ENCODE data around the gene SH2D4B.

SH2D4B gene

DNA sequence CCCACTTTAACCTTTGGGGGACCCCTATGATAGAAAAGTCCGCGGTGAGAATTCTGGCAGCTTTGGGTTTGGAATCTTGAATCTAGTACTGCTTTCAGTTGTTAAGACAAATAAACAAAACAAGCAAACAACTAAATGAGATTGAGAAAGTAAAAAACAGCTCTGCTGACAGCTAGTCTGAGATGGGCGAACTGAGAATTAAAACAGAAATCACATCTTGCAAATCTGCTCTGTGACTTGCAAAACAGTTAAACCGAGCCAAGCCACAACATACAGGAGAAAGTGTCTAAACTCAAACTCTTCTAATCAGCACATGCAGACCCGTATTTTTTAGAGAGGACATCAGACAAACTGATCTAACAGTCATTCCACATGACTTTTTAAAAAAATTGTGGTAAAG, 110.4 kb downstream of the SH2D4B start:
- DNase-seq = no peak

DNA sequence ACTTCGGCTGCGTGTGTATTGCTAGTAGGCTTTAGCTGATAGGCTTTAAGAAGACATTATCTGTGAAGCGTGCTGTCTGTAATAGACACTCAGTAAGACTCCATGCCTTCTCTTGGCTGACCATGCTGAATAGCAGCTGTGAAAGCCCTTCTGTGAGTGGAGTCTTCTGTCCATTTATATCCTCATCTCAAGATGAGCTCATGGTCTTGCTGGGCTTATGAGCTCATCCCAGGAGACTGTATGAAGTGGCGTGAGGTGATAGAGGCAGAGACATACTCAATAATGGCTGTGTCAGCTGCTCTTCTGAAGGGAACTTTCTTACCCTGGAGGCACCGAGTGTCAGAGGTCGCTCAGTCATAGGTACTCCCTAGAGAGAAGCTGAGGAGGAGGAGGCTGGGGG, 111.5 kb downstream of the SH2D4B start:
- DNase-seq = no peak

DNA sequence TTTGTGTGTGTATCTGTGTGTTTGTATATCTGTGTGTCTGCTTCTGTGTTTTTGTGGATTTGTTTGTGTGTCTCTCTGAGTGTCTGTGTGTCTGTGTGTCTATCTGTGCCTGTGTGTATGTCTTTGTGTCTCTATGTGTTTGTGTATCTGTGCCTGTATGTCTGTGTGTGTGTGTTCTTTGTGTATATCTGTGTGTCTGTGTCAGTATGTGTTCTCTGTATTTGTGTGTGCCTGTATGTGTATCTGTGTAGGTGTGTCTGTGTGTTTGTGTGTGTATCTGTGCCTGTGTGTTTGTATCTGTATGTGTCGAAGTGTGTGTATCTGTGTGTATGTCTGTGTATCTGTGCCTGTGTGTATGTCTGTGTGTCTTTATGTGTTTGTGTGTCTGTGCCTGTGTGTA, 118.2 kb downstream of the SH2D4B start:
- DNase-seq = no peak

DNA sequence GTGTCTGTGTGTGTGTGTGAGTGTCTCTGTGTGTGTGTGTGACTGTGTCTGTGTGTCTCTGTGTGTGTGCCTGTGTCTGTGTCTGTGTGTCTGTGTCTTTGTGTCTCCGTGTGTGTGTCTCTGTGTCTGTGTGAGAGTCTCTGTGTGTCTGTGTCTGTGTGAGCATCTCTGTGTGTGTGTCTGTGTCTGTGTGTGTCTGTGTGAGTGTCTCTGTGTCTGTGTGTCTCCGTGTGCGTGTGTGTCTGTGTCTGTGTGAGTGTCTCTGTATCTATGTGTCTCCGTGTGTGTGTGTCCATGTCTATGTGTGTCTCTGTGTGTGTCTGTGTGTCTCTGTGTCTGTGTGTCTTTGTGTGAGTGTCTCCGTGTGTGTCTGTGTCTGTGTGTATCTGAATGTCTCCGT, 120.4 kb downstream of the SH2D4B start:
- DNase-seq = no peak

DNA sequence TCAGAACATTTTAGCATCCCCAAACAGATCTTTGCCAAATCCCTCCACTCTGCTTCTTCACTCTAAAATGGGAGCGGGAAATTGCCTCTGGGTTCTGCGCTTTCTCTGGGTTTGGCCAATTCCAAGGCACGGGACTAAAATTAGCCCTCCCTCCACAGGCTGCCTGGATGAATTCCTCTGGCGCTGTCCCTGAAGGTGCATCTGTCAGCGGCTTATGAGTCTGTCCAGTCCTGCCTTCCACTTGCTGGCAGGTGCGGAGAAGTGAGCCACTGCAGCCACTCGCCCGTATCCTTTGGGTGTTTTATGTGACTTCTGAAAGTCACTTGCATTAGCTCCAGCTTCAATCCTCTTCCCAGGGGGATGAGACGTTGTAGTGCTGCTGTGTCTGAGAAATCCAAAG, 121.6 kb downstream of the SH2D4B start:
- no peak for DNase-seq

DNA sequence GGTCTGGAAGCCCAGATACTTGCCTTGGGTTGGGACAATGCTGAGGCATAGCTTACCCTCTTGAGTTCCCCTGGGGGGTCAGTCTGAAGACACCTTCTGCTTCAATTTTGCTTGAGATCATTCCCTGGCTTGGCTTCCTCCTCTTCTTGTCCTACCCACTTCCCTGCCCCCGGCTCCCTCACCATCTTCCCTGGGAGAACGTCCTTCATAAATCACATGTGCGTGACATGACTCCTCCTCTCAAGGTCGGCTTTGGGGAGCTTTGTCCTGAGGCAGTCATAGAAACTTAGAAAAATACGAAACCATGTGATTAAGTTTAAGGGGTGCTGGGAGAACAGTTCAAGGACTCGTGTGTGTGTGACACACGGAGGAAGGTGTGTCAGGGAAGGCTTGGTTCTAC, 122.6 kb downstream of the SH2D4B start:
- no peak for DNase-seq

DNA sequence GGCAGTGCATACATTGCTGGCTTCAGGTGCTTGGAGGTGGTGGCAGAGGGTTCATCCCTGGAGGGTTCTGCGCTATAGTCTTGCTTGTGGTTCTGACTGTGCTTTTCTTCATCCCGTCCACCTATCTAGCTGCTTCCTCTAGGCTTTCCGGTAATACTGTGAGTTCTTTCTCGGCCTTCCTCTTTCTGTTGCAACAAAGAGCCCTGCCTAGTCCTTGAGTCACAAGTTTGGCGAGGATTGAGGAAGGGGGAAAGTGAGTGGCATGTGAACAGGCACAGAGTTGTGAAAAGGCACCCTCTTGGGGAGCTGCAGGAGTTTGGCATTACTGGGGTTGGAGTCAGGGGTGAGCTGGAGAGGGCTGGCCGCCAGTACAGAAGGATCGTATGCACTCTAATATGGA, 123.0 kb downstream of the SH2D4B start:
- DNase-seq = no peak

DNA sequence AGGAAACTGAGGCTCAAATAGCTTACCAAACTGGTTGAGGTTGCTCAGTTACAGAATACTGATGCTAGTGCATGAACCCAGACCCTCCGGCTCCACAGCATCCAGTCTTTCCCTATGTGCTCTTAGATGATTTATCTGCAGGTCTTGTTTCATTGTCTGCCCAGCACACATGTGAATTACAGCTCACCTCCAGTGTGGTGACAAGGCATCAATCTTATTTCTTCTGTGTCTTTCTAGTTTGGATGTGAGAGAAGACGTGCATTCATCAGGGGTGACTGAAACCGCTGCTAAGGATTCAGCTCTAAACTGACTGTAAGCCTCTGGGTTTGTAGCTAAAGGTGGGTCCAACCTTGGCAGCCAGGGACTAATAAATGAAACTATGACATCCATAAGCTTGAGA, 123.8 kb downstream of the SH2D4B start:
- no peak for DNase-seq

DNA sequence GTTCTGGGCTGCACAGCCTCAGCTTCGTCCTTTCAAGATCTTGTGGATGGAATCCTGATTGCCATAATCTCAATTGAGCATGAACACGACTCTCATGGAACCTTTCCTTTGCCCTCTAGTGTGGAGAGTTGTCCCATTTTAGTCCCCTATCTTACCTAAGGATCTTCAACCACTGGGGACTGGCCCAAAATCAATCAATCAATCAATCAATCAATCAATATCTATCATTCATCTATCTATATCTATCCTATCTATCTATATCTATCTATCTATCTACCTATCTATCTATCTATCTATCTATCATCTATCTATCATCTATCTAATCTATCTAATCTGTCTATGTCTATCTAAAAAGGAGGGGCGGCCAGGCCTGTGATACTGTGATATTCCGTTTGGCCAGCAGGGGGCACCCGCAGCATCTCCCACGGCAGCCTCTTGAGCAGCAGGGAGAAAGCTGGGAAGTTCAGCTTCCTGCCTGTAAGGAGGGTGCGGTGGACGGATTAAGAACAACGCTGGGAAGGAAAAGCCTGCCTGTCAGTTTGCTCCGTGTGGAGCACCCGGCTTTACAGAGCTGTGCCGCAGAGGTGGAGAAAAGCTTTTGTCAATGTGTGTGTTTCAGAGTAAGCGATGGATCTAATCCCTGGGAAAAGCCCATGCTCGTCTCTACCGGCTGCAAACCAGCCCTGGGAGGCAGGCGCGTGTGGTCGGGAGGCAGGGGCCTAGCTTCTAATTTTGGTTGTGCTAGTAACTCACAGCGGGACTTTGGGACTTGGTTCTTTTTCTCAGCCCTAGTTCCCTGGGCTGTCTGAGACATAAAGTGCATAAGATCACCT, 124.9 kb downstream of the SH2D4B start:
- DNase-seq = peak; percentile 71

DNA sequence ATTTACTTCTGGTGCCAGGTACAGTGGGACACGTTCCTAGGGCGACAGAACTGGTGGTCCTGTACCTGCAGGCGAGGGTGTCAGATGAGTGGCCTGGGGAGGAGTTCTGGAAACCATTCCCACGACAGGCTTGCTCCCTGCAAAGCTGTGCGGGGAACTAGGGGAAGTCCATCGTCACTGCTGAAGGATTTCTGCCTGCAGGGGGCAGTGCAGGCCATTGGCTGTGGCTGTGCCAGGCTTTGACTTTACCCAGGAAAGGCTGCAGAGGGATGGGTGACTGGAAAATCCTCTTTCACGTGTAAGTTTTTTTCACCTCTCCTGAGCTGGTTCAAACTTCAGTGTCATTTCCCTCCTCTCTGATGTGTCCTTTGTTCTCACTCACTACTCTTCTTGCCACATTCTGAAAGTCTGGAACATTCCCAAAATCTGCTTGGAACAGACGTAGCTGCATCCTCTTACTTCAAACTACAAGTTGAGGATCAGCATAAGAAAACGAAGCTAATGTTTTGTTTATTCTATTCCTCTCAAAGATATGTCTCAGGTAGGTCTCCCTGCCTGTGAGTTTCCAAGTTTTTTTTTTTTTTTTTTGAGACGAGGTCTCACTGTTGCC, 126.5 kb downstream of the SH2D4B start:
- DNase-seq = peak; percentile 42

DNA sequence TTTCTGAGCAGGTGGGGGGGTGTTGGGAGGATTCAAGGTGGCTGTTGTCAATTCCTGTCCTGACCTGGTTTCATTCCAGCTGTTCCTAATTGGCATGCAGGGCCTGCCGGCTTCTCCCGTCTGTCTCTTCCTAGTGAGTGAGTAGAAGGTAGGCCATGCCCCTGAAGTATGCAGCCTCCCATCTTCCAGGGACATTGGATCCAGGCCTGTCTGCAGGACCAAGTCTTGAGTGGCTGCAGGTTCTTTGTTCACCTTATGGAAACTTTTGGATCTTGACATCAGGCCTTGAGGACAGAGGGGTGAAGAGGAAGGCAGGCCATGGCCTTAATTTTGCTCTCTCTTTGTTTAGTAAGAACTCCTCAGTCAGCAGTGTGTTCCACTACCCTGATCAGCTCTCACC, 131.8 kb downstream of the SH2D4B start:
- no peak for DNase-seq

DNA sequence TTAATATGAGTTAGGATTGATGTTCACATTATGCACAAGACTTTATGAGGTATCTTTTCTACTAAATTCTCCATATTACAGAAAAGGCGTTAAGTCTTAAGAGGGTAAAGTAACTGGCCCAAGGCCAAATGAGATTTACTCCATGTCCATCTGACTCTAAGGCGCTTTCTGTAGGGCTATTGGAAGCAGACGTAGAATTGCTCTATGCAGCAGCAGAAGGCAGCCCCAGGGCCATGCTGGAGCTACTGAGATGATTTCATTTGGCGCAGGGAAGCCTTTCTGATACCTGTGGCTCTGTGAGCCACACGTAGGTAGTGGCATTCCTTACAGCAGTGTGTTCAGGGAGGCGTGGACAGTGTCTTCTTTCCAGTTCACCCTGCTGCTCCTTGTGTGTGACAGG, 133.1 kb downstream of the SH2D4B start:
- no peak for DNase-seq

DNA sequence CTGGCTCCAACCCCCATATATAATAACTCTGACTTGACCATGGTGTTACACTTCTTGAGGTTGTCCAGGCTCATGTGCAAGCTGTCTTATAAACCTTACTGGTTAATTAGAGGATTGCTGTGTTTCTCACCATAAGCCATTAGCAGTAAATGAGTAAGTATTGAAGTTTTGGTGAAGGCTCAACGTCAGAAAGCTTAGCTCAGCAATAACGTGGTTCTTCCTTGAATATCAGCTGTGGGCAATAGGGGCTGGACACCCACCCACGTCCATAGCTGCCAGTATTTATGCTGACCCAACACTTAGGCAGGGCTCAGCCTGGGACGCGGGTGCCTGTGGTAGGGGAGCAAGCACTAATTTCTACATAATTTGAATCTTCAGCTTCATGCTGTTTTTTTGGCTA, 134.1 kb downstream of the SH2D4B start:
- no peak for DNase-seq

DNA sequence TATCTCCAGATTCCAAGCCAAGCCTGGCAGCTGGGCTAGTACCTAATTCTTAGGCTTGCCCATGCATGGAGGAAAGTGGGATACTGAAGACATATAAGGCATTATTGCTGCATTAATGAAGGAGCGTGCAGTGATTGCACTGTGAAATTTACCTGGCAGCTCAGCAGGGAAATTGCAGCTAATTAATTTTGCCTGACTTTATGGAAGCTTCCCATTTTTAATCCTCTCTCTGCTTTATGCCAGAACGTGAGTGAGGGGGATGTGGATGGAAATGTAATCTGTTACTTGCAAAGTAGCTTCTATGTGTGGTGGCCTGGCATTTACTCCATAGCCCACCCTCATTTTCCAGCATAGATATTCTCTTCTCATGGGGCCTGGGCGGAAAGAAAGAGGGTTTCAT, 134.9 kb downstream of the SH2D4B start:
- DNase-seq = no peak

DNA sequence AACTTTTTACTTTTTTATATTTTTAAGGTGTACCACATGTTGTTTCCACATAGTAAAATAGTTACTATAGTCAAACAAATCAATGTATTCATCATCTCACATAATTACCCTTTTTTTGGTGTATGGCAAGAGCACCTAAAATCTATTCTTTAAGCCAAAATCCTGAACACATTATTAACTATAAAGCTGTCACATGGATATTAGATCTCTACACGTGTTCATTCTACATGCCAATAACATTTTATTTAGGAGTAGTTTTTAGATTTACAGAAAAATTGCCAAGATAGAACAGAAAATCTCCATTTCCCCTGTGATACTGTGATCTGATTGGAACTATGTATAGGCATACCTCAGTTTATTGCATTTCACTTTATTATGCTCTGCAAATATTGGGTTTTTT, 137.1 kb downstream of the SH2D4B start:
- DNase-seq = no peak

DNA sequence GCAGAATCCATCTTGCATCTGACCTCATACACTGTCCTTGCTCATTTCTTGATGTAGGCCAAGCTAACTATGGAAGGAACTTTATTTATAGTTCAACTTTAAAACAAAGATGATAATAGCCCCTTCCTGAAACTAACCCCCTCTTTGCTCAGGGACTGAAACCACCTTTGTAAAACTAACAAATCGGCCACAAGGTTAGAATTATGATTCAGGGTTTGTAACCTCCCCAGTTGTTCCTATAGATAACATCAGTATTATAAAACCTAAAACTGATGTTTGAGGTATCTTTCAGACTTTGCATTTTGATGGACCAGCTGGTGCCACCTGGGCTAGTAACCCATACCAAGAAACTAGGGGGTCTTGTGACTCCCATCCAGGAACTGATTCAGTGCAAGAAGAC, 143.4 kb downstream of the SH2D4B start:
- DNase-seq = no peak

DNA sequence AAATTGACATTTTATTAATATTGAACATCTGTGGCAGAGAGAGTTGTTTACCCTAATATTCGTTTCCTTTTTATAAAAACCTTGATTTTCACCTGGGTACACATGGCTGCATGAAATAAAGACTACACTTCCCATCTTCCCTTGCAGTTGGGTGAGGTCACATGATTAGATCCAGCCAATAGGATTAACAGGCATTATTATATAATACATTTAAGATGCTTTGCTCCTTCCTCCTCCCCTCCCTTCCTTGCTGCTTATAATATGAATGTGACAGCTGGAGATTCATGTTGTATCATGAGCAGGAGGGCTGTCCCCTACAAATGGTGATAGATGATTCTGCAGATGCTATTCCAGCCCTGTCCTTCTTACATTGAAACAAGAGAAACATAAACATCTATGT, 146.6 kb downstream of the SH2D4B start:
- no peak for DNase-seq

DNA sequence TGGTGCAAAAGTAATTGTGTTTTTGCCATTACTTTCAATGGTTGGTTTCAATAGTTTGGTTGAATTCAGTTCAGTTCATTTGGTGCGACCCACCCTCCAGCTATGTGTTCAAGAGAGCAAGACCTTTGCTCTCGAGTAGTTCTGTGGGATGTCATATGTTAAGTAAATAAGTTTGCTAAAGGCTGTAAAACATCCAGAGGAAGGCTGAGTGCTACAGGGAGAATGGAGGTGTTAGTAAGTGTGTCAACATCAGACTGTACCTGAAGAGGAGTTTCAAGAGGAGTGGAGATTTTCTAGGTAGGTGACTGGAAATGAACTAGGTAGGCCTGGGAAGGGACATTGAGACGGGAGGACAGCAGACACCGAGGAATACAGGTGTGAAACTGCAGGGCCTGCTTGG, 147.7 kb downstream of the SH2D4B start:
- no peak for DNase-seq

DNA sequence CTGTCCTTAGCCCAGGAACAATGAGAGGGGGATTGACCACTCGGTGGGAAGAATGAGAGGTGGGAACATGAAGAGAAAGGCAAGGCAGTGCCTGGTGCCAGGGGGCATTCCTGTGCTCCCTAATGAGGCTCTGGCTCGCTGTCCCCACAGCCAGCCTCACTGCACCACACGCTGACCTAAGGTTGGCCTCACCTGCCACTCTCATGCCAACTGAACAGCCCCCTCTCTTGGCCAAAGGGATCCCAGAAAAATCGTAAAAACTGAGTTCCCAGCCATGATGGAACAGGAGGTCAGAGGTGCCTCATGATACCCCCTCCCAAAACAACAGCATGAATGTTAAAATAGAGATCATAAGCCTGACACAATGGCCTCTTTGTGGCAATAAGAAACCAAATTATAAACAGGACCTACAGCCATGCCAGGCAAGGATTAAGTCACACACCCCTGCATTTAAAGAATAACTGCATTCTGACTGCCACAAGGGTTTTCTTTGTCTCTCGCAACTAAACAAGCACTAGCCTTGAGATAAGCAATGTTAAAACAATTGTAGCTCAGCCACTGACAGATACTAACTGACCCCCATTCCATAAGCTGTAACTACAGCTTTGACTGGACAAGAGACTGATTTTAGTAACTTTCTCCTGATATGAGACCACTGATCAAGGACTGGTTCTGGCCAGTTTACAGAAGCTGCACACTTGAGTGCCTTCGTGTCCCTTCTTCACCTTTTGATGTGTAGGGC, 149.2 kb downstream of the SH2D4B start:
- DNase-seq = no peak

DNA sequence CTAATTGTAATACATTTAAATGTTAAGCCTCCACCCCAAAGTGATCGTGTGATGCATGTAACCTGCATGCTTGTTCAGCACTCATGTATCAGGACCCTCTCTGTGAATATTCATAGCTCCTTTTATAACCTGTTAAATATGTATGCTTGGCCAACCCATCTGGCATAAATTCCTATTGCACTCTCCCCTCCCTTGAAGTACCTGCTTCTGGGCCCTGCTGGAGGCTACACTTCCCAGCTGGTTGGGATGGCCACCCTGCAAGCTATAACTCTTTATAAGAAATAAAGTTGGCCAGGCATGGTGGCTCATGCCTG, 149.7 kb downstream of the SH2D4B start:
- DNase-seq = no peak

DNA sequence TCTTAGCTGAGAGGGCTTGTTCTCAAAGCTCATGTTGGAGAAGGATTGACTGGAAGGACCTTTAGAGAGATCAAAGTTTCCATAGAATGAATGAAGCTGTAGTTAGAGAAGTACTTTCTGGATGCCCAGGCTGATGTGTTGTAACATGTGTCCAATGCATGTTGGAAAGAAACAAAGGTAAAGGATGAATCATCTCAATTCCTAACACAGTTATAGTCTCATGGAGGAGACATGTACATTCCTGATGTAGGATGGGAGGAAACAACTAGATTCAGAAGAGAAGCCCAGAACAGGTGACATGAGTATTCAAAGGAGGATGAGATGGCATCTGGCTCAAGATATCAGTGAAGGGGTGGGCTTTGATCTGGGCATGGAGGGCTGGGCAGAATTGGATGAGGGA, 152.7 kb downstream of the SH2D4B start:
- no peak for DNase-seq

DNA sequence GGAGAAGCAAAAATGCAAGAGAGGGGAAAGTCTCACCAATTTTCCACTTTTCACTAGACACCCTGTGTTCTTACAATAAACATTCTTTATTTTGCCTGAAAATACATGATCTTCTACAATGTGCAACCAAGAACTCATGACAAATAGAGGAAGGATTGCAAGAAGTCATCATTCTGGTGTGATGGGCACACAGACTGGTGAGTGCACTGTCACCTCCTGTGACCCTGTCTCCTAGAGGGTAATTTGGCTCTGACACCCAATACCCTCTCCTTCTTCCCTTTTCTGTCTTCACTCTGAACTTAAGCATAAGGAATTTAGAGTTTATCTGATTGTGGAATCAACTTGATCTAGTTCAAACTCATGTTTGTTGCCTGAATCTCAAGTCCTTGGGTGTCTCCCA, 153.7 kb downstream of the SH2D4B start:
- no peak for DNase-seq

DNA sequence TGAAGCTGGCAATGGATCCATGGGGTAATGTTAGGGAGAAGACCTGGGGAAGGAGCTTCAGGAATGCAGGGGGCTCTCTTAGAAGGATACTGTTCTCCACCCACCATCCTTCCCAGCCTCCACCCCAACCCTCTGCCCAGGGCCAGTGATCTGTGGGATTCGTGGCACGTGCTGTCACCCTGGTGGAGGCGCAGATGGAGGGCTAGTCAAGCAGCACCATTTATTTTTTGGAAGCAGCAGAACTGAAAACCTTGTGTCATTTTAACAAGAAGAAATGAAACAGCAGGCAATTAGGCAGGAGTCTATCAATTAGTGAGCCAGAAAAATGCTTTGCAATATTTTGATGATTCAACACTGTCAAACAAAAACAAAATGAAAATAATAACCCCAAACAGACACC, 155.9 kb downstream of the SH2D4B start:
- DNase-seq = no peak

DNA sequence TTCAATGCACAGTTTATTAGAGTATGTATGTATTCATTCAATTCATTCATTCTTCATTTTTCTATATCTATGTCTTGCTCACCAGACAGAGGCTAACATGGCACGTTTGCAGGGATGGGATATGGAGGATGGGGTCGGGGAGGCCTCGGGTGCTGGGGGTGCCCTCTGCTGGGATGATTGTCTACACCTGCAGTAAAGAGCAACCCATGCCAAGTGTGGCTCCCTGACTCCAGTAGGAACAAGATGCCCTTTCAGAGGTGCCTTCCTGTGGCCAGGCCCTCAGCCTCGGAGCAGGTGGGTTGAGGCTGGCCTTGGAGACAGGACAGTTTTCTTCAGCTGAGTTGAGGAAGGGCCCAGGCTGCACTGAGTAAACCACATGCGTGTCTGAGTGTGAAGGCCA, 157.2 kb downstream of the SH2D4B start:
- DNase-seq = no peak

Measured in stimulated activated CD4-positive, alpha-beta T cell treated with anti-CD3 and anti-CD28 coated beads, Interleukin-4, amount 100 ng/mL, for 24 hours (primary cell).